ENCODE results near the gene PARL. TPM values are rescaled to one million over a fixed set of nuclear protein-coding genes. Genes with fewer than 3 reads are reported as not detected.

The PARL gene
- total RNA-seq, 1 donor from 2014 or later, result 70.5 TPM

- Histone ChIP-seq H3K79me2 (ENCODE audit: low read depth) (no peaks in the 10 kb centered on the region), H3F3A (ENCODE audit: low read depth) (peaks cover 16% of the 10 kb centered on the region), H3K4me1 (no peaks in the 10 kb centered on the region), H3K27ac (no peak overlapping the region), H3K9ac (no peak overlapping the region), H3K27me3 (no peaks in the 10 kb centered on the region), H3K4me2 (no peak overlapping the region), H4K20me1 (ENCODE audit: low read depth) (peaks cover 11% of the 10 kb centered on the region), H3K36me3 (peaks cover 6% of the 10 kb centered on the region), H2AFZ (replicated peaks) (no peak overlapping the region), H3K9me3 (ENCODE audit: low read depth) (no peaks in the 10 kb centered on the region), H3K4me3 (no peak overlapping the region)
- Mint-ChIP-seq H3K27me3 (ENCODE audit: insufficient read depth, low read depth) (no peaks in the 10 kb centered on the region), H3K27ac (no peak overlapping the region), H3K36me3 (peaks cover 10% of the 10 kb centered on the region), H3K4me3 (no peak overlapping the region), H3K4me1 (peaks cover 19% of the 10 kb centered on the region), H3K9me3 (no peaks in the 10 kb centered on the region)
- no peak for DNase-seq (ENCODE audit: low spot score)
- no peak for TF ChIP-seq EZH2 (IDR thresholded peaks at IDR 0.05)
- no peak for TF ChIP-seq CTCF (IDR thresholded peaks at IDR 0.05)
- TF ChIP-seq EZH2phosphoT487 (IDR thresholded peaks at IDR 0.05), result no peak
Measured at GRCh38 chr3:183830187-183830586, 54.5 kb downstream of the PARL start.

GRCh38 chr3:183829466-183829865 lies 55.2 kb downstream of the PARL start:
- no peaks in the 10 kb centered on the region for H3K79me2 ChIP-seq (ENCODE audit: low read depth)
- no peak for TF ChIP-seq EZH2 (IDR thresholded peaks at IDR 0.05)
- no peak for TF ChIP-seq CTCF (IDR thresholded peaks at IDR 0.05)
- TF ChIP-seq EZH2phosphoT487 (IDR thresholded peaks at IDR 0.05), result no peak
- H3K36me3 ChIP-seq, result peaks cover 6% of the 10 kb centered on the region
- no peak overlapping the region for H3K27ac Mint-ChIP-seq
- H3F3A ChIP-seq (ENCODE audit: low read depth), result peaks cover 23% of the 10 kb centered on the region
- H4K20me1 ChIP-seq (ENCODE audit: low read depth), result peaks cover 11% of the 10 kb centered on the region
- H2AFZ ChIP-seq (replicated peaks), result no peak overlapping the region
- H3K9me3 ChIP-seq (ENCODE audit: low read depth), result no peaks in the 10 kb centered on the region
- H3K4me1 Mint-ChIP-seq, result peaks cover 19% of the 10 kb centered on the region
- peaks cover 2% of the 10 kb centered on the region for H3K27me3 ChIP-seq
- H3K9me3 Mint-ChIP-seq, result no peaks in the 10 kb centered on the region
- H3K4me3 ChIP-seq, result no peak overlapping the region
- H3K4me3 Mint-ChIP-seq, result no peak overlapping the region
- no peak overlapping the region for H3K27ac ChIP-seq
- DNase-seq (ENCODE audit: low spot score), result no peak
- H3K4me2 ChIP-seq, result no peak overlapping the region
- peaks cover 10% of the 10 kb centered on the region for H3K36me3 Mint-ChIP-seq
- H3K27me3 Mint-ChIP-seq (ENCODE audit: insufficient read depth, low read depth), result no peaks in the 10 kb centered on the region
- H3K9ac ChIP-seq, result no peak overlapping the region
- peaks cover 2% of the 10 kb centered on the region for H3K4me1 ChIP-seq

- no peaks in the 10 kb centered on the region for H3K9me3 Mint-ChIP-seq
- no peak for DNase-seq (ENCODE audit: low spot score)
- Histone ChIP-seq H3K4me3 (no peak overlapping the region), H2AFZ (replicated peaks) (no peak overlapping the region), H3K4me2 (no peak overlapping the region), H3F3A (ENCODE audit: low read depth) (peaks cover 30% of the 10 kb centered on the region), H4K20me1 (ENCODE audit: low read depth) (peaks cover 19% of the 10 kb centered on the region), H3K36me3 (peaks cover 6% of the 10 kb centered on the region), H3K27ac (no peak overlapping the region), H3K4me1 (peaks cover 8% of the 10 kb centered on the region), H3K9ac (no peak overlapping the region), H3K79me2 (ENCODE audit: low read depth) (no peaks in the 10 kb centered on the region), H3K9me3 (ENCODE audit: low read depth) (no peaks in the 10 kb centered on the region), H3K27me3 (peaks cover 11% of the 10 kb centered on the region)
- peaks cover 6% of the 10 kb centered on the region for H3K36me3 Mint-ChIP-seq
- H3K4me1 Mint-ChIP-seq, result peaks cover 15% of the 10 kb centered on the region
- H3K27ac Mint-ChIP-seq, result no peak overlapping the region
- H3K4me3 Mint-ChIP-seq, result no peak overlapping the region
- no peaks in the 10 kb centered on the region for H3K27me3 Mint-ChIP-seq (ENCODE audit: insufficient read depth, low read depth)
- no peak for TF ChIP-seq CTCF (IDR thresholded peaks at IDR 0.05)
- TF ChIP-seq EZH2 (IDR thresholded peaks at IDR 0.05), result no peak
- no peak for TF ChIP-seq EZH2phosphoT487 (IDR thresholded peaks at IDR 0.05)
Measured at GRCh38 chr3:183828538-183828870, 56.2 kb downstream of the PARL start.

Data from neural progenitor cell (in vitro differentiated cells).